Uterus (tissue), 4 donors: Measurements from ENCODE around the gene NR1D2. TPM values are rescaled to one million over a fixed set of nuclear protein-coding genes. Genes with fewer than 3 reads are reported as not detected.

Source experiments
- DNase-seq, 2 donors: peaks; one replicate each; pipeline ENCODE4 v3.0.0-alpha.2; 2019 to 2020
- H3K27ac ChIP-seq, 2 donors: fragments of 200-600 bp; sonication (generic); 1 replicate in 1 of 2; 2 replicates in 1 of 2; pipeline ENCODE4 v1.5.1; 2016 to 2018
- H3K27me3 ChIP-seq, 2 donors: fragments of 200-600 bp; sonication (generic); one replicate each; pipeline ENCODE4 v1.5.1; 2018 to 2019; ENCODE audit warnings: control low read depth in 1 of 2
- H3K36me3 ChIP-seq, 2 donors: fragments of 200-600 bp; sonication (generic); one replicate each; pipeline ENCODE4 v1.5.1; 2019; ENCODE audit warnings: control low read depth in 1 of 2
- H3K4me1 ChIP-seq, 2 donors: fragments of 200-600 bp; sonication (generic); one replicate each; pipeline ENCODE4 v1.5.1; 2018 to 2019; ENCODE audit warnings: control low read depth in 1 of 2
- H3K4me3 ChIP-seq, 2 donors: fragments of 200-600 bp; sonication (generic); 1 replicate in 1 of 2; 2 replicates in 1 of 2; pipeline ENCODE4 v1.5.1; 2018 to 2019; ENCODE audit warnings: mild to moderate bottlenecking in 1 of 2
- H3K9me3 ChIP-seq, 2 donors: fragments of 200-600 bp; sonication (generic); one replicate each; pipeline ENCODE4 v1.5.1; 2019; ENCODE audit warnings: control low read depth in 1 of 2
- CTCF ChIP-seq, 4 experiments: fragments of 200-600 bp in 2 of 4; fragments of 450-650 bp in 2 of 4; sonication (generic) in 2 of 4; IDR thresholded peaks; one replicate each; pipeline ENCODE4 v1.5.1; 2016 to 2019; ENCODE audit warnings: antibody characterized with exemption in 4 of 4, mild to moderate bottlenecking in 2 of 4, moderate library complexity in 1 of 4
- POLR2A ChIP-seq, 2 donors: fragments of 450-650 bp; IDR thresholded peaks; one replicate each; pipeline ENCODE4 v1.6.1; 2016; ENCODE audit warnings: antibody characterized with exemption in 2 of 2, mild to moderate bottlenecking in 1 of 2, moderate library complexity in 1 of 2
- intact Hi-C: fragments of 100-400 bp; cut with DNase I; formaldehyde crosslinking; loops from one replicate; pipeline ENCODE4 v1.15.1; 2023; ENCODE audit warnings: low total_unique reads
- total RNA-seq, 4 donors: library from RNA; depleted of rRNA in 3 of 4; stranded (reverse); fragments of >200 nt in 3 of 4; gene quantifications; one replicate each; pipeline versions ENCODE4 v1.1.0 to v1.2.4, GENCODE V29; 2014 to 2023
- donor health status: DM: yes; HTN: yes; CAD: no.

NR1D2 gene
- total RNA-seq, 4 donors from 2014 or later: 36.8 to 95.7 (median 60.2) TPM

GRCh38 chr3:23993556-23994243, 48.6 kb downstream of the NR1D2 start:
- H3K4me3 ChIP-seq: no peak overlapping the region
- no peaks in the 10 kb centered on the region for H3K27me3 ChIP-seq
- no peaks in the 10 kb centered on the region for H3K4me1 ChIP-seq
- peak overlapping the region; percentile 8 to 11 for H3K27ac ChIP-seq
- intact Hi-C loops: no loop called here
- TF ChIP-seq CTCF (IDR thresholded peaks at IDR 0.05): no peak
- no peak for TF ChIP-seq POLR2A (IDR thresholded peaks at IDR 0.05)
- no peaks in the 10 kb centered on the region for H3K36me3 ChIP-seq
- no peaks in the 10 kb centered on the region for H3K9me3 ChIP-seq
- no peak for DNase-seq

GRCh38 chr3:23994244-23994569, 49.1 kb downstream of the NR1D2 start:
- Histone ChIP-seq H3K36me3 (no peaks in the 10 kb centered on the region), H3K4me1 (no peaks in the 10 kb centered on the region), H3K9me3 (no peaks in the 10 kb centered on the region), H3K27ac (peak overlapping the region; percentile 5 to 11), H3K4me3 (no peak overlapping the region), H3K27me3 (no peaks in the 10 kb centered on the region)
- TF ChIP-seq POLR2A (IDR thresholded peaks at IDR 0.05): no peak
- TF ChIP-seq CTCF (IDR thresholded peaks at IDR 0.05): no peak
- intact Hi-C loops: no loop called here
- no peak for DNase-seq

- Histone ChIP-seq H3K36me3 (no peaks in the 10 kb centered on the region), H3K4me1 (no peaks in the 10 kb centered on the region), H3K27ac (no peak overlapping the region), H3K4me3 (no peak overlapping the region), H3K27me3 (no peaks in the 10 kb centered on the region), H3K9me3 (no peaks in the 10 kb centered on the region)
- no peak for DNase-seq
- intact Hi-C loops: loop anchor here (5.0 kb wide), 2 partner anchors 242 to 687 kb away; no protein-coding TSS in a partner anchor
- TF ChIP-seq POLR2A (IDR thresholded peaks at IDR 0.05): no peak
- no peak for TF ChIP-seq CTCF (IDR thresholded peaks at IDR 0.05)
Measured at GRCh38 chr3:23995219-23995618, 50.1 kb downstream of the NR1D2 start.

- no peaks in the 10 kb centered on the region for H3K27me3 ChIP-seq
- no peaks in the 10 kb centered on the region for H3K9me3 ChIP-seq
- no peak overlapping the region for H3K27ac ChIP-seq
- no peak overlapping the region for H3K4me3 ChIP-seq
- TF ChIP-seq POLR2A (IDR thresholded peaks at IDR 0.05) (no peak), CTCF (IDR thresholded peaks at IDR 0.05) (no peak)
- no peaks in the 10 kb centered on the region for H3K4me1 ChIP-seq
- intact Hi-C loops: loop anchor here (5.0 kb wide), 2 partner anchors 241 to 686 kb away; no protein-coding TSS in a partner anchor
- no peaks in the 10 kb centered on the region for H3K36me3 ChIP-seq
- DNase-seq: no peak
Measured at GRCh38 chr3:23996095-23996524, 51.0 kb downstream of the NR1D2 start.

GRCh38 chr3:23999012-23999641, 54.0 kb downstream of the NR1D2 start:
- peak; percentile 81 to 84 for DNase-seq
- intact Hi-C loops: loop anchor here (5.0 kb wide), 2 partner anchors 238 to 683 kb away; no protein-coding TSS in a partner anchor
- peak overlapping the region; percentile 47 to 59 for H3K27ac ChIP-seq

More at GRCh38 chr3:23999012-23999641, 54.0 kb downstream of the NR1D2 start:
- Histone ChIP-seq H3K4me3 (no peak overlapping the region), H3K9me3 (no peaks in the 10 kb centered on the region), H3K4me1 (no peaks in the 10 kb centered on the region), H3K36me3 (no peaks in the 10 kb centered on the region), H3K27me3 (no peaks in the 10 kb centered on the region)
- peak; percentile 92 to 98 (median 96) for TF ChIP-seq CTCF (IDR thresholded peaks at IDR 0.05)
- TF ChIP-seq POLR2A (IDR thresholded peaks at IDR 0.05): no peak
